NCI-H146 (cell line): ENCODE data around the gene TC2N.
A peak's percentile ranks its signal among the peaks of the same experiment; 100 is the strongest.
"Not testable (repeated sequence)": the region's sequence is repeated elsewhere in the genome, so short reads cannot be mapped to it uniquely, and the experiment has no call there.

Experiments used
- DNase-seq: peaks from one replicate; lab custom pipeline; 2025; lab: John Stamatoyannopoulos, UW

The TC2N gene

DNA sequence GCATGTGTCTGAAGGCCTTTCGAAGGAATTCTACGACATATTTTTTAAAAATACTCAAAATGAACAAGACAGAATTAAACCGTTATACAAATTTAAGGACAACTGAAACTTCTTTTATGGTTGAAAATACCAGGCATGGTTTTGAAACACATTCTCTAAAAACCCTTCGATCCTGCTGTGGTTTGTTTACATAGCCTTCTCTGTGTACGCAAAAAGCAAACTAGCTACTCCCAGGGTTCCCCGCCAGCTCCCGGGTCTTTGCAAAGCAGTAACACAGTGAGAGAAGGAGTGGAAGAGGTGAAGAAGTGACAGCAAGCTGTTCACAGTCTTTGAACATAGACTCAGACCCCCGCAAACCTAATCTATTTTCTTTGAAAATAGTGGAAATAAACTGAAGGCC, 2.2 kb upstream of the TC2N start:
- DNase-seq, result no peak

DNA sequence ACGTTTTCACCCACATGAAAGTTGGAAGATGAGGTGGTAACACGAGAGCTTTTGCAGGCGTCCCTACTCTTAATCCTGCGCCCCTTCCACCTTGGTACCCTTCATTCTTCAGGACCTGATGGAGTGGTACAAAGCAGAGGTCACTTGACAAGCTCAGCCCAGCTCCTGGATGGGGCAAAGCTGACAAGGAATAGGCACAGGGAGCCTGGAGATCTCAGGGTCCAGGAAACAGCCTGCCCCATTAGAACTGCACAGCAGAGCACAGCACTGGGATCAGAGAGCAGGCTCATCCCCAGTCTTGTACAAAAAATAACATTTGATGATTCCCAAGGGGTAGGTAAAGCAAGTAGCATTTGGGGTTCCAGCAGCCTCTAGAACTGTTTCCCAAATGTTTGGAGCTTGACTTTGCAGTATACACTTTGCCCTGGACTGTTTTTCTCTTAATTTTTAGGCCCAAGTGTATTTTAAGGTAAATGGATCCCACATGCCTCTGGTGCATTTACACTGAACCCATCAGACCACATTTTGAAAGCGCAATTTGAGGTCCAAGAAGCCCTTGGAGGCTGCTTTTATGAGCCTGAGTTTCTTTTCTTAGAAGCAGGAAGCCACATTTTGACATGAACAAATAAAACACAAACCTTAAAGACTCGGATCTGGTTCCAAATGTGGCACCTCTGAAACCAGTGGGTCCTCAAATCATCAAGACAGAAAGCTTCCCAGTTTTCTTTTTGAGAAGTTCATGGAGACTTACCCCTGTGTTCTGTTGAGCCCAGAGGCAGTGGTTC, 633 bp downstream of the TC2N start:
- DNase-seq, result no peak

DNA sequence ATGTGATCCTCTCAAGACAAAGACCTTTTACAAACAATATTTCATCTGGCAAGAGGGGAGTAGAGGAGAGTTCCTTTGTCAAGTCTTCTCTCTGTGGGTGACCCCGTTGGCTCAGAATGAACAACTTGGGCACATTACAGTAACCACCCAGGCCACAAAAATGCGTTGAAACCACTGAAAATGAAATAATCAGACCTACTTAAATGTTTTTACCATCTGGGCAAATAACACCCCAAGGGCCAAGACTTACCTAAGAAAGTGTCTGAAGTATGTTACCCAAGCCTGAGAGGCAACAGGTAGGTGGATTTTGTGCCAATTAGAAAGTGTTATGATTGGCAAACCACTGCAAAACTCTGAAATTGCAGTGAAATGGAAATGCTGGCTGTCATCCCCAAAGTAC, 1.3 kb downstream of the TC2N start:
- no peak for DNase-seq

DNA sequence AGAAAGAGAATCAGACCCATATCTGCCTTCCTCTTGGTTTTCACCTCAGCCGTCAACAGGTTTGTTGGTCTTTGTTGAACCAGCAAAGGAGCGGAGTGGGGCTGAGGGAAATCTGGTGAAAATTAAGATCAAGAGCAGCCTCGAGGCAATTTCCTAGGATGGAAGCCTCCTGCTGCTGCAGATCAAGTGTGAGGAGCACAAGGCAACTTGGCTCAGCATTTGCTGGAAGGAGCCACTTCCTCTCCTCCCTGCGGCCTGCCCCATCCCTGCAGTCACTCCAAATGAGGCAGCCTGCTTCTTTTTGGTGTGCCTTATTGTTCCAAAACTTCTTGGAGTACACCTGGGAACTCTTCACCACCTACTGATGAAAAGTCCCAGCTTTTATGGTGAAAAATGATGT, 4.9 kb downstream of the TC2N start:
- no peak for DNase-seq

DNA sequence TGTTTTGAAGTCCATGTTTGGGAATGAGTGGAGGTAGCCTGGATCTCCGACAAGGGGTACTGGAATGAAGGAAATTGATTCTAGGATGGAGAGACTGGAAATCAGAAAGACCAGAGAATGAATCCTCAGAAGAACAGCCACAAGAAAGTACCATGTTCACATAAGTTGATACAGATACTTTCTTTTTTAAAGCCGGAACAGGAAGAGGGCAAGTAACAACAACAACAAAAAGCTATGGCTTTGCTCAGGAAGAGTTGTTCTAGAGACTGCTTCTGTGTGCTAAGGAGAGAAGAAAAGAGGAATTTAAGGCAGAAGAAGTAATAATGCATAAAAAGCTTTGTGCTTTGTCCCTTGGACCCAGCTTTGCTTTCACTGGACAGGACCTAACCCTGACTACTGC, 6.2 kb downstream of the TC2N start:
- no peak for DNase-seq

DNA sequence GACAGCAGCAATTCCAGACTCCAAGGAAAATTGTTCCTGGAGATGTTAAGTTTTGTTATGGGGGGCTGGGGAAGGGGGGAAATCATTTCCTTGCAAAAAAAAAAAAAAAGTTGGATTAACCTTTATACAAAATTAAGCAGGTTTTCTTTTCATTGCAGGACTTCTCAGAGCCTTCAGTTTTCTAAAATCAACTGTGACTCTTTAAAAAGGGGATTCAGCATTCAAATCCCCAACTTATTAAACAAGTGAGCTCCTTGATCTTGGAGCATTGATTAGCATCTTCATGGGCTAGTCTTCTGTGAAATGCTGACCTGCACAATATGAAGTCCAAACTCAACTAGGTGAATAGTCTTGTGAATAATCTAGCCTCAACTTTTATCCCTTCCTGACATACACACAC, 7.1 kb downstream of the TC2N start:
- DNase-seq, result no peak

DNA sequence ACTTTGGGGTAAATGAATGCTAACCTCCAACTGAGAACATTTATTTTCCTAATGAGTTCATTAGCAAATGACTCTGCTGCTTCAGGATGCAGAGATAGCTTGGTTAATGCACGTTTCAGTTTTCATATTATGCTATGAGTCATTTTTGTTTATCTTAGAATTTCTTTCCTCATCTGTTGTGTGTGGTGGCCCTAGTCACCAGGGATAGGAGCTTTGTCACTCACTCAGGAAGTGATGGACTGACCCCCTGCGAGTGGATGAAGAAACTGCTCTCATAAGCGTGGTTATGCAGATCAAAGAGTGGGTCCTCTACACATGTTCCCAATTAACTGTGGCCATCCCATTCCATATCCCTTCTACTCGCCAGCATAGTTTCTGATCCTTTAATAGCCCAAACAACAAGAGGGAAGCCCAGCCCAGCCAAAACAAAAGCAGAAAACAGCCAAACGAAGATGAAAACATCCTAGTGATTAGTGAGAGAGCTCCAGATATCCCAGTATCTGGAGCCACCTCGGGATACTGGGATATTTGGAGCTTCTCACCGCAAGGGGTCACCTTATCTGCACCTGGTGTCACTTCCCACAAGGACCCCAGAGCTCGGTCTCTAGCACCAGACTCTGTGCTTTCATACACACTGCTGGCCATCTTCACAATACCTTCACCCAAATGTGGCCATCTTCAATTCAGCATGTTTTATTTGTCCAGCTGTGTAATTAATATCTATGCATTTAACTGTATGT, 8.6 kb downstream of the TC2N start:
- no peak for DNase-seq

DNA sequence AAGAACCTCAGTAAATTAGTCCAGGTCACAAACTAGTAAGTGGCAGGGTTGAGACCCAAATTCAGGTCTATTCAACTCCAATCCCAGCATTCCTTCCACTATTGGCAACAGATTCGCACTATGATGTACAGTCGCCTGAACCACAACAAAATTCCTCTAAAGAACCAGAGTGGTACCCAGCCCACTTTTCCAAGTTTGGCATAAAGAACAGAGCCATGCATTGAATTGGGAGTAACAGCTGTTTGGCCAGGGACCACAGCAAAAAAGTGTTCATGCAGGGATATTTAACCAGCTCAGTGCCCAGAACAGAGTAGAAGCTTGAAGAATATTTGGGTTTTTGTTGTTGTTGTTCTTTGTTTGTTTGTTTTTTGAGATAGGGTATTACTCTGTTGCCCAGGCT, 9.7 kb downstream of the TC2N start:
- no peak for DNase-seq

DNA sequence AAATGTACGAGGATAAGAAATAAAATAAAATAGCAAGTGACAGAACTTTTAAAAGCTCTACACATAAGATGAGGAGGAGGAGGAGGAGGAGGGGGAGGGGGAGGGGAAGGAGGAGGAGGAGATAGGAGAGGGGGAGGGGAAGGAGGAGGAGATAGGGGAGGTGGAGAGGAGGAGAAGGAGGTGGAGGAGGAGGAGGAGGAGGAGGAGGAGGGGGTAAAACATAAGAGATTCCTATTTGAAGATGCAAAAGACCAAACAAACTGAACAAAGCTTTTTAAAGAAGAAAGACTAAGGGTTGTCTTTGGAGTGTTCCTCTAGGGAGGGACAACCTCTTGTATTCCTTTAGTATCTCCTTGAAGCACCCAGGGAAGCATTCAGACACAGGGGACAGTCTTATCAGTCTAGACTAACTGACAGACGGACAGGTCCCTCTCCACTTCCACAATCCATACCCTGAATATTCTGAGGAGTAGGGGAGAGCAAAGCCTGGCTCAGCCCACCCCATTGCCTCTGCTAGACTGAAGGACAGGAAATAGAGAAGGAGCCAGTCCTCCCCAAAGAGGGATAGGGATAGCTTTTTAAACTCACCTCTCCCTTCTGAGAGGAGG, 12.9 kb downstream of the TC2N start:
- no peak for DNase-seq

DNA sequence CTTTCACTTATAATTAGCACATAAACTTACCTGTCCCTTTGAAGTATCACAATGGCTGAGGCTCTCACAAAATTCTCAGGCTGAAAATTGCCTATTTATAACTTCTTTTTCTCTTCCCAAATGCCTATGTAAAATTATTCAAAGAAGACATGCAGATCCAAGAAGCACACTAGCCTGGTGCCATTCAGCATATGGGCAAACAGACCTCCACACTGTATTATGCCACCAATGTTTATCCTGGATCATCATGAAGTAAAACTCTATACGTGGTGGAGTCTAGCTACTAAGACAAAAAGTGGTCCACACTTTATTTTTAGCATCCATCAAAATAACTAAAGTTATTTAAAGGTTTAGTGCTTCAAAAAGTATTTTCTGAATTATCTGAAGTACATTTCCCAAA, 15.8 kb downstream of the TC2N start:
- no peak for DNase-seq

DNA sequence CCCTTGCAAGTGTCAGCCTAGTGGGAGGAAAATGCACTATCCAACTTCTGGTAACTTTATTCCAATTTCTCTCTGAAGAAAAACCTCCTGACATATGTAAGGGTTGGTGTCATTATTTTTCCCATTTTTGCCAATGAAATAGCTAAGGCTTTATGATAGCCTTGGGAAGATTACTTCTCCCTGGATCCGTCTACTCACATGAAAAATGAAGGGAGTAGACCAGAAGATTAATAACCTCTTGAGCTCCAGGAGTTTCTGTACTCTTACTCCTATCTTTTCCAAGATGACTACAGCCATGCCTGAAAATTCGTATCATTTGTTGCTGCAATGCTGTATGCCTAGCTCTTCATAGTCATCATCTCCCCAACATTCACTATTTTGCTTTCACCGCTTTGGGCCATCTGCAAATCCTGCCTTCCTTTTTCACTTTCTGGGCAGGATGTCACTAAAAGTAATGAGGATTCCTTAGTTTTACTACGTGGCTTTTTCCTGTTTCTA, 18.8 kb downstream of the TC2N start:
- no peak for DNase-seq

DNA sequence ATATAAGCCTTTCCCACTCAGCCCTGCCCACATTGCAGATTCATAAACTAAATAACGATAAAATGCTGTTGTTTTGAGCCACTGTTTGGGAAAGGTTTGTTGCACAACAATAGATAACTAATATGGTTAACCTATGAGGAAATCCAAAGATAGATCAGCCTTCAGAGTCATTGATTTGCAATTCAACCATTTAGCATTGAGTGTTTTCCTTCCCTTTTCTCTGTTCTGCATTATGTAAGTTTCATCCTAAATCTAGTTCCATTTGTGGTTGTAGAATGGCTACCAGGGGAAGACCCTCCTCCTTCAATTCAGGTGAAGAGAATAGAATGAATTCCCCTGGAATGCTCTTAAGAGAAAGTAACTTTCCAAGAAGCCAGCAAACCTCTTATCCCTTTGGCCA, 19.6 kb downstream of the TC2N start:
- no peak for DNase-seq

DNA sequence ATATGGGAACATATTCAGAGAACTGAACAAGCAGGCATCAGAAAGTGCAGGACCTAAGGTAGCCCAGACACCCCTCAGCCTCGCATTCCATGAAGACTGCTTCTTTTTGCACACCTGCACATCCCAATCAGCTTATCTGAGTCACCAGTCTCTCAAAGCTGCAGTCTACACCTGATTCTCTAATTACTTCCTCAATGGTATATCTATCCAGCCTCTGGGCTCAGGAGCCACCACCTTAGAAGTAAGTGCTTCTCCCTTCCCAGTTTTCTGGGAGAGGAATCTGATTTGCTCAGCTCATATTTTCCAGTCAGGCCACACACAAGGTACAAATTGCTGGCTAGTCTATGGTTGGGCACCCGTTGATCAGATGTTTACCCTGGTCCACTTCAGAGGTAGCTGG, 21.7 kb downstream of the TC2N start:
- DNase-seq, result no peak

DNA sequence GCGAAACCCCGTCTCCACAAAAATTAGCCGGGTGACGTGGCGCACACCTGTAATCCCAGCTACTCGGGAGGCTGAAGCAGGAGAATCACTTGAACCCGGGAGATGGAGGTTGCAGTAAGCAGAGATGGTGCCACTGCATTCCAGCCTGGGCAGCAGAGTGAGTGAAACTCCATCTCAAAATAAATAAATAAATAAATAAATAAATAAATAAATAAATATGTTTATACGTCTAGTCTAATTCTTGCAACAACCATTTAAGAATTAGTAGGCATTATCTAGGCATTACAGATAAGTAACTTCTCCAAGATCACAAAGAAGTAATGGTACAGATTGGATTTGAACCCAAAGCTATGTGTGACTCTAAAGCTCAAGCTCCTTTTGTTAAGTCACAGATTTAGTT, 22.3 kb downstream of the TC2N start:
- DNase-seq, result not testable (repeated sequence)

DNA sequence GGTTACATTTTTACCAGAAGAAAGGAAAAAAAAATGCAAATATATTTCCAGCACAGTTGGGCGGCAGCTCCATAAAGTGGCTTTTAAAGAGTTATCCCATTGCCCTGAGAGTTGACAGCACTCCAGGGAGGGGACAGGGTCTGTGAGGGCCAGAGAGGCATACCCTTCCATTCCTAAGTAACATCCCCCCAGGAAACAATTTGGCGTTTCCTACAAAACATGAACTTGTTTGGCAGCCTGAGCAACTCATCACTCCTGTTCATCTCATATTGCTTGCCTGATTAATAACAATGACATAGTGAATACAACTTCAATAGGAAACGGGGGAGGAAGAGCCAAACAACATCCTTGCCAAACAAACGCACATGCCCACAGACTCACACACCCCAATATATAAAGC, 23.3 kb downstream of the TC2N start:
- no peak for DNase-seq

DNA sequence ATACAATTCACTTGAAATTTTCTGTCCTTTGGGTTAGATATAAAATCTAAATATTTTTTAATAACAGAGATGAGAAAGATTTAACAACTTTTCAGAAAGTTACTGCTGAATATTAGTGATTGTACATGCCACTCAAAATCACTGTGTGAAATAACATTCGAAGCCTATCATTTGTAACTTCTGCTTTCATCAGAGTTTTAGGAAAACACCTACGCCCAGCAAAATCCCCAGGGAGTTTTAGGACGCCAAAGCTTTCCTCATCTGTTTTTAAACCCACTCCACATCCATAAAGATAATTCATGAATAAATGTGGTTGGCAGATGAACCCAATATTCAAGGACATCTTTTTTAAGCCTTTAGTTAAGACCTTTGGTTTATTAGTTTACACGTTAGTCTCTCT, 23.9 kb downstream of the TC2N start:
- no peak for DNase-seq

DNA sequence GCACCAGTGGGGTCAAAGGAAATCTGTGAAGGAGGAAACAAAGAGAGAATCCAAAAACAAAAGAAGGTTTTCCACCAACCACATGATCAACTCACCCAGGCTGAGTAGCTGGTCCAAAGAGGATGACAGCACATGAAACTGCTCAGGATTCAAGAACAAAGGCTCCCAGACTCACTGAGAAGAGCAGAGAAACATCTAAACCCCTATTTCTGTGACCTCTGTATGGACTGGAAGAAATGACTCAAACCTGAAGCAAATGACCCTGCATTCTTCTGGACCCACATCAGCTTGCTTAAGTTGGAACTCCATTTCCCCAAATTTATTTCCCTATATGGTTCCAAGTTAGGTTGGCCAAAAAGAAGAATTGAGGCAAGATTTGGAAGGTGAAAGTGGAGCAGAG, 26.3 kb downstream of the TC2N start:
- no peak for DNase-seq

DNA sequence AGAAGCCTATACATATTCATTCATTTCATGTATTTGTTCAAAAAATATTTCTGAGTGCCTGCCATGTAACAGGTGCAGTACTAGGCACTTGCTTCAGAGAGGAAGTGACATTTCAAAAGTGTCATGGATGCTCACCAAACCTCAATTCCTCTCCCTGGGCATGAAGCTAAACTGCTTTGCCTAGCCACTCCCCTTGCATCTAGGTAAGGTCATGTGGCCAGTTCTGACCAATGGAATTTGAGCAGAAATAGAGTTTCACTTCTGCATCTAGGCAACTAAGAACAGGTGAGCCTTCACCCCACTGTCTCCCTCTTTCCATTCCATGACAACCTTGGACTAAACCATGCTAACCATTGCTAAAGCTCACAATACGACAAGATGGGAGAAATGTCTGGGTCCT, 27.6 kb downstream of the TC2N start:
- DNase-seq, result no peak

DNA sequence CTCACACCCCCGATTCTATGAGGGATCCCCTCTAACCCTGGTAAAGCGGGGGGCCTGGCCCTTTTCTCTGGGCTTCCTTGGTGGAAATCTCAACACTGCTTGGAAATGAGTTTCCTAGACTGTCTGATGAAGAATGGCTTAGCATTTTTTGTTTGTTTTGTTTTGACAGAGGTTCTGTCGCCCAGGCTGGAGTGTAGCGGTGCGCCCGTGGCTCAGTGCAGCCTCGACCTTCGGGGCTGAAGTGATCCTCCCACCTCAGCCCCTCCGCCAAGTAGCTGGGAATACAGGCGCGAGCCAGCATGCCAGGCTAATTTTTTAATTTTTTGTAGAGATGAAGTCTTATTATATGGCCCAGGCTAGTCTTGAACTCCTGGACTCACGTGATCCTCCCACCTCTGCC, 30.3 kb downstream of the TC2N start:
- DNase-seq, result no peak

DNA sequence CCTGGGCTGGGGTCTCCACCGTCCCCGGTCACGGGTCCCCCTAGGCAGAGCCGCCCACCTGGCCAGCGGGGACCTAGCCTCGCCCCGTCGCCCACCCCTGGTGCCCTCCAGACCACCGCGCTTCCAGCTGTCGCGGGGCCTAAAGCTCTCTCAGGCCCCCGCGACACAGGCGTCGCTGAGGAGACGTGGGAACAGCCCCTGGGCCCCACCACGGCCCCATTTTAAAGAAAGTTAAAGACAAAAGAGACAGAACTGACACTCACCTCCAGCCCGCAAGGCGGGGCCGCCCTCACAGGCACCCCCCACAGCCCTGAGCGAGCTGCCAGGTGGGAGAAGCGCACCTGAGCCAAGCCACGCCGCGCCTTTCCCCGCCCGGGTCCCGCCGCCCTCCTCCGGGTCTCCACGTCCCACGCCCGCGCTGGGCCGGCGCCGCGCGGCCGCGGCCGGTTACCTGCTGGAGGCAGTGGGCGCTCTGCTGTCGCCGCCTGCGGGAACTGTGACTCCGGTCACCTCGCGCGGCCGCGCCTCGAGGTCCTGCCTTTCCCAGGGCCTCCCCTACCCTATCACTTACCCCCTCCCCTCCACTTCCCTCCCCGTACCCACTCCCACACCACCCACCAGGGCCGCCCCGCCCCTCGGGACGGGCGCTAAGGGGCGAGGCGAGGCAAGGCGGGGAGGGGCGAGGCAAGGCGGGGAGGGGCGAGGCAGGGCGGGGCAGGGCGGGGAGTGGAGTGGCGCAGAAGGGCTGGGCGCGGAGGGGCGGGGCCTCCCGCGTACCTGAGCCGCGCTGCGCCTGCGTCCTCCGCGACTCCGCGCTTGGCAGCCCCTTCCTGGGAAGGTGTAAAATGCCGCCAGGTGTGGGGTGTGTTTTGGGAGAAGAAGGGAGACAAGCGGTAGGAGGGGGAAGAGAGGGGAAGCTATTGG, 31.2 kb downstream of the TC2N start:
- DNase-seq, result peak; percentile 57

DNA sequence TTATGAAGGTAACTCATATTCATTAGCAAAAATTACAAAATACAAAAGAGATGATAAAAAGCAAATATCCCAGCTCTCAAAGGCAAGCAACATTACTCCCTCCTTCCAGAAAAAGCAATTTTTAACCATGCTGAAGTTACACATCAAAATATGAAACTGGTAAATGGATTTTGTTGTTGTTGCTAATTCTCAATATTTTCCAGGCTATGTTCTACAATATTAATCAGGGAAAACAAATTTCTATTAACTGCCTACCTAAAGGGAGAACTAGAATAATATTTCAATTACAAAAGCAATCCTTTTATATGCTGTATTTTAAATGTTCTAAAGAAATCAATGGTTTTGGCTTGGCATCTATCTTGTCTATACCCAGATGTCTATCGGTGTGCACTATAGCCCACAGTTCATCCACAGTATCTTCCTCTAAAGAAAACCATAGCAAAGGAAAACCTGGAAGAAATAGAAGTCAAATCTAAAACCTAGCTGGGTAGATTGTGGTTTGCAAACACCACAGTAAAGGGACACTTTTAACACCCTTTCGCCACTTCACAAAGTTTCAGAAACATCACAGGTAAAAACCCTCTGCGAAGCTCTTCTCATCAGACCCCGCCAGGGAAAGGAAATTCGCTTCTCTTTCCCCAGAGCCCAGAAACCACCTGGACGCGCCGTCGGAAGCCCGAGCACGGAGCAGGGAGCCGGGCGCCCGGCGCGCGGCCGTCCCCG, 32.0 kb downstream of the TC2N start:
- no peak for DNase-seq
